Measurements from ENCODE around the gene AP1S2. TPM values are rescaled to one million over a fixed set of nuclear protein-coding genes. Genes with fewer than 3 reads are reported as not detected.

AP1S2 gene
- total RNA-seq, 1 donor from 2014 or later = 66.1 TPM

DNA sequence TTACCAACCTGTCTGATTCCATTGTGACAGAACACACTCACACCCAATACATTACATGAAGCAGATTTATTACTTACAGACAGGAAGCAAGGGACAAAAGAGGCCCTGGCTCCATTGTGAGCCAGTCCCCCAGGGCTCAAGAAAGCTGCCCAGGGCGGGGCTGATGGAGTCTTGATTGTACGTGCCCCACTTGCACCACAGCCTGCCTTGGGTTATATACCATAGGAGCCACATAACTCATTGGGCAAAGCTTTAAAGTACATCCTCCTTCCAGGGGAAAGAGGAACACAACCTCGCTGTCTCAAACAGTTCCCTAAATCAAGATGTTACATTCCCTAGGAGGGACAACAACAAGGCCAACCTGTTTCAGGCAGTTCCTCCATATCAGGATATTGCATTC is 67.7 kb downstream of the AP1S2 start:
- no peaks in the 10 kb centered on the region for H3K9me3 Mint-ChIP-seq (ENCODE audit: unreplicated experiment)
- peaks cover 7% of the 10 kb centered on the region for H3K36me3 Mint-ChIP-seq (ENCODE audit: low read depth, unreplicated experiment)
- H3K27me3 Mint-ChIP-seq (ENCODE audit: unreplicated experiment) = no peaks in the 10 kb centered on the region
- H3K27ac Mint-ChIP-seq (ENCODE audit: unreplicated experiment) = no peak overlapping the region
- H3K4me3 Mint-ChIP-seq (ENCODE audit: unreplicated experiment) = no peak overlapping the region
- no peaks in the 10 kb centered on the region for H3K4me1 Mint-ChIP-seq (ENCODE audit: unreplicated experiment)
- DNase-seq (ENCODE audit: low spot score) = no peak
- no peak for TF ChIP-seq CTCF (IDR thresholded peaks at IDR 0.05; ENCODE audit: unreplicated experiment)

- Mint-ChIP-seq H3K9me3 (ENCODE audit: unreplicated experiment) (no peaks in the 10 kb centered on the region), H3K4me3 (ENCODE audit: unreplicated experiment) (no peak overlapping the region), H3K4me1 (ENCODE audit: unreplicated experiment) (no peaks in the 10 kb centered on the region), H3K27ac (ENCODE audit: unreplicated experiment) (no peak overlapping the region), H3K36me3 (ENCODE audit: low read depth, unreplicated experiment) (peaks cover 7% of the 10 kb centered on the region), H3K27me3 (ENCODE audit: unreplicated experiment) (no peaks in the 10 kb centered on the region)
- no peak for TF ChIP-seq CTCF (IDR thresholded peaks at IDR 0.05; ENCODE audit: unreplicated experiment)
- no peak for DNase-seq (ENCODE audit: low spot score)
Measured at GRCh38 chrX:15785176-15785750, 69.3 kb downstream of the AP1S2 start.

DNA sequence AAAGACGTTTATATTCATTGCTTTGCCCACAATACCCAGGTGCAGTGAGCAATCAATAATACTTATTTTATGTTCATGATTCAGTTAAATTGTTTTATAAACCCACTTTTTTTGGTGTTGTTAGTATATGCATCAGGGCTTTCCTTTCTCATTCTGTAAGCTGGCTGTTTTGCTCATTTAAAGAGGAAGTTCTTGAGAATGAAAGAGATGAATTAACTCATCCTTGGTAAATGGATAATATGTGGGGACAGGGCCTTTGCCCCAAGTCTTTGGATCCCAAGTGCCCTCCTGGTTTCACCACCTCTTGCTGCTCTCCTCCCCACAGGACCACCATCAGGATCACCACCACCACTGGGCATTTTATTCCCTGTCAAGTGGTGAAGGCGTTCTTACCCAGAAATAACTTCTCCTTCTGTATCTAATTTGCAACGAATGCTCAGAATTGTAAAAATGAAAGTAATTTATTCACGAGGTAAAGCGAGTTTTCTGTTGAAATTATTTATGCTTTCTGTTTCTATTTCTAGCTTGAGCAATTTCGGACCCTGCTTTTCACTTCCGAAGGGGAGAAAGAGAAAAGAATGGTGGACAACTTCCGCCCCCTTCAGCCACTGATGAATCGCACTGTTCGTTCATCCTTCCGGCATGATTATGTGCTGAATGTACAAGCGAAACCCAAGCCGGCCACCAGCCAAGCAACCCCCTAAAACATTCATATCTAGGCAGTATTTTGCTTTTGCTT is 72.5 kb downstream of the AP1S2 start:
- no peak for TF ChIP-seq CTCF (IDR thresholded peaks at IDR 0.05; ENCODE audit: unreplicated experiment)
- H3K27ac Mint-ChIP-seq (ENCODE audit: unreplicated experiment) = no peak overlapping the region
- DNase-seq (ENCODE audit: low spot score) = no peak
- H3K27me3 Mint-ChIP-seq (ENCODE audit: unreplicated experiment) = peaks cover 1% of the 10 kb centered on the region
- H3K9me3 Mint-ChIP-seq (ENCODE audit: unreplicated experiment) = no peaks in the 10 kb centered on the region
- H3K4me3 Mint-ChIP-seq (ENCODE audit: unreplicated experiment) = no peak overlapping the region
- peaks cover 14% of the 10 kb centered on the region for H3K36me3 Mint-ChIP-seq (ENCODE audit: low read depth, unreplicated experiment)
- H3K4me1 Mint-ChIP-seq (ENCODE audit: unreplicated experiment) = peaks cover 6% of the 10 kb centered on the region

Other genes starting within 250 kb of the AP1S2 start
- 0.95 TPM for gene CLTRN, start 190.0 kb downstream of the AP1S2 start, total RNA-seq (ENCODE audit: unreplicated experiment)
- 7.2 TPM for gene CA5B, start 116.5 kb downstream of the AP1S2 start, total RNA-seq (ENCODE audit: unreplicated experiment)
- gene ZRSR2, start 64.3 kb downstream of the AP1S2 start, total RNA-seq (ENCODE audit: unreplicated experiment) = 8.4 TPM